Measurements from ENCODE around the gene CHN2. TPM values are rescaled to one million over a fixed set of nuclear protein-coding genes. Genes with fewer than 3 reads are reported as not detected.

CHN2 gene
- total RNA-seq, 1 experiment from 2014 or later = 5.0 TPM

- TF ChIP-seq USF1 (CRISPR knock-in tag; IDR thresholded peaks at IDR 0.05) (no peak), PRDM15 (CRISPR knock-in tag; IDR thresholded peaks at IDR 0.05) (no peak)
- Mint-ChIP-seq H3K36me3 (no peaks in the 10 kb centered on the region), H3K4me3 (no peak overlapping the region), H3K4me1 (peaks cover 16% of the 10 kb centered on the region), H3K27ac (no peak overlapping the region), H3K9me3 (no peaks in the 10 kb centered on the region), H3K27me3 (ENCODE audit: low read depth) (no peaks in the 10 kb centered on the region)
- POLR2A ChIA-PET = interaction anchor here (0.6 kb wide), 1 partner anchor 48 kb away, joined by 7 read pairs; no protein-coding TSS in a partner anchor
- ATAC-seq = no peak
- DNase-seq (ENCODE audit: low spot score) = no peak
- CTCF ChIA-PET = interaction anchor here (0.6 to 1.8 kb wide), 6 partner anchors 12 to 501 kb away, joined by 3 to 8 read pairs (median 5); no protein-coding TSS in a partner anchor
These were observed 228.3 kb downstream of the CHN2 start for GRCh38 chr7:29422829-29423228.

GRCh38 chr7:29424295-29424983 is 229.9 kb downstream of the CHN2 start:
- Mint-ChIP-seq H3K4me3 (no peak overlapping the region), H3K27me3 (ENCODE audit: low read depth) (no peaks in the 10 kb centered on the region), H3K27ac (no peak overlapping the region), H3K9me3 (no peaks in the 10 kb centered on the region), H3K4me1 (peaks cover 16% of the 10 kb centered on the region), H3K36me3 (no peaks in the 10 kb centered on the region)
- TF ChIP-seq NR2C2 (CRISPR knock-in tag; IDR thresholded peaks at IDR 0.05) (no peak), JAZF1 (CRISPR knock-in tag; IDR thresholded peaks at IDR 0.05) (no peak), SOX15 (CRISPR knock-in tag; IDR thresholded peaks at IDR 0.05) (no peak)
- no peak for ATAC-seq
- DNase-seq (ENCODE audit: low spot score) = no peak
- ChIA-PET POLR2A (no interaction called here), CTCF (no interaction called here)

GRCh38 chr7:29424984-29425309 is 230.4 kb downstream of the CHN2 start:
- no peaks in the 10 kb centered on the region for H3K36me3 Mint-ChIP-seq
- H3K27me3 Mint-ChIP-seq (ENCODE audit: low read depth) = no peaks in the 10 kb centered on the region
- H3K4me1 Mint-ChIP-seq = peaks cover 16% of the 10 kb centered on the region
- CTCF ChIA-PET = no interaction called here
- ATAC-seq (no peak), DNase-seq (ENCODE audit: low spot score) (no peak)
- H3K4me3 Mint-ChIP-seq = no peak overlapping the region
- H3K9me3 Mint-ChIP-seq = no peaks in the 10 kb centered on the region
- H3K27ac Mint-ChIP-seq = no peak overlapping the region
- TF ChIP-seq USF2 (CRISPR knock-in tag; IDR thresholded peaks at IDR 0.05) = no peak
- no peak for TF ChIP-seq TCF7 (CRISPR knock-in tag; IDR thresholded peaks at IDR 0.05; ENCODE audit: low read depth)
- no peak for TF ChIP-seq SMAD4 (CRISPR knock-in tag; IDR thresholded peaks at IDR 0.05)
- POLR2A ChIA-PET = no interaction called here

GRCh38 chr7:29426587-29426986 is 232.0 kb downstream of the CHN2 start:
- Mint-ChIP-seq H3K27ac (no peak overlapping the region), H3K27me3 (ENCODE audit: low read depth) (no peaks in the 10 kb centered on the region)
- CTCF ChIA-PET = no interaction called here
- TF ChIP-seq CBFB (CRISPR knock-in tag; IDR thresholded peaks at IDR 0.05; ENCODE audit: low read depth) (no peak), ZNF425 (CRISPR knock-in tag; conservative IDR thresholded peaks at IDR 0.05) (no peak), ZNF138 (CRISPR knock-in tag; conservative IDR thresholded peaks at IDR 0.05) (no peak), PRRX2 (CRISPR knock-in tag; IDR thresholded peaks at IDR 0.05) (no peak), EMX1 (CRISPR knock-in tag; IDR thresholded peaks at IDR 0.05) (no peak), E2F5 (CRISPR knock-in tag; IDR thresholded peaks at IDR 0.05) (no peak), ZBTB43 (CRISPR knock-in tag; IDR thresholded peaks at IDR 0.05) (no peak), MYBL2 (CRISPR knock-in tag; IDR thresholded peaks at IDR 0.05) (no peak), PREB (CRISPR knock-in tag; IDR thresholded peaks at IDR 0.05; ENCODE audit: borderline replicate concordance) (no peak)

More at GRCh38 chr7:29426587-29426986, 232.0 kb downstream of the CHN2 start:
- Mint-ChIP-seq H3K4me3 (no peak overlapping the region), H3K4me1 (peaks cover 24% of the 10 kb centered on the region), H3K36me3 (no peaks in the 10 kb centered on the region), H3K9me3 (no peaks in the 10 kb centered on the region)
- DNase-seq (ENCODE audit: low spot score) (no peak), ATAC-seq (no peak)
- POLR2A ChIA-PET = no interaction called here

Data from WTC11 (cell line).